ENCODE measurements around the gene MGLL.
A peak's percentile ranks its signal among the peaks of the same experiment; 100 is the strongest.

The MGLL gene

DNA sequence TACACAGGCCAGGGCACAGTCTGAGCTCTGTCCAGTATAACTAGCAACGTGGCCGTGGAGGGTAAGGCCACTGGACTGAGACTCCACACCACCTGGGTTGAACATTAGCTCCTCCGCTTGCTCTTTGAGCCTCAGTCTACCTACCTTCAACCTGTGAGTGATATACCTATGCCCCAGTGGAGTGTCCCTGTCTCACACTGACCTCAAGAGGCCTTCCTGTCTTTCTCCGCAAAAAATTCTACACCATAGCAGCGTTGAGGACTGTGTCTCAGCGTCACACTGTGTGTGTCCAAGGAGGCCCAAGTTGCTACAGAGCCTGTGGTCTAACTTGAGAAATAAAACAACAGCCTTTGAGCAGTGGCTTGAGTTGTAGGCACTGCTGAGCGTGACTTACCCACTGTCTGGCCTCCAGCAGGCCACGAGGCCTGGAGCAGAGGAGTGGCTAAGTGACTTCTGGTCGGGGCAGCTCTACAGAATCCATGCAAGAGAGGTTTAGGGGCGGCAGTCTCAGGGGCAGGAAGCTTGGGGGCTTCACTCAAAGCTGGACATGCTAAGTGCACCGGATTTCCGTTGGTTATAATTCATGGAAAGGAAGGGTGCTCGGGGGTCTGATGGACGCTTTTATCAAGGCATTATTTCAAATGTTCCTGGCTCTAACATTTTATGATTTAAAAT is 2.0 kb upstream of the MGLL start:
- no peak overlapping the region; the same call in 1 of the 2 replicates for H3K27ac ChIP-seq
- TF ChIP-seq ZFX (IDR thresholded peaks at IDR 0.05) = no peak
- TF ChIP-seq, protein P1, sequence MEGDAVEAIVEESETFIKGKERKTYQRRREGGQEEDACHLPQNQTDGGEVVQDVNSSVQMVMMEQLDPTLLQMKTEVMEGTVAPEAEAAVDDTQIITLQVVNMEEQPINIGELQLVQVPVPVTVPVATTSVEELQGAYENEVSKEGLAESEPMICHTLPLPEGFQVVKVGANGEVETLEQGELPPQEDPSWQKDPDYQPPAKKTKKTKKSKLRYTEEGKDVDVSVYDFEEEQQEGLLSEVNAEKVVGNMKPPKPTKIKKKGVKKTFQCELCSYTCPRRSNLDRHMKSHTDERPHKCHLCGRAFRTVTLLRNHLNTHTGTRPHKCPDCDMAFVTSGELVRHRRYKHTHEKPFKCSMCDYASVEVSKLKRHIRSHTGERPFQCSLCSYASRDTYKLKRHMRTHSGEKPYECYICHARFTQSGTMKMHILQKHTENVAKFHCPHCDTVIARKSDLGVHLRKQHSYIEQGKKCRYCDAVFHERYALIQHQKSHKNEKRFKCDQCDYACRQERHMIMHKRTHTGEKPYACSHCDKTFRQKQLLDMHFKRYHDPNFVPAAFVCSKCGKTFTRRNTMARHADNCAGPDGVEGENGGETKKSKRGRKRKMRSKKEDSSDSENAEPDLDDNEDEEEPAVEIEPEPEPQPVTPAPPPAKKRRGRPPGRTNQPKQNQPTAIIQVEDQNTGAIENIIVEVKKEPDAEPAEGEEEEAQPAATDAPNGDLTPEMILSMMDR (conservative IDR thresholded peaks at IDR 0.05) = no peak

DNA sequence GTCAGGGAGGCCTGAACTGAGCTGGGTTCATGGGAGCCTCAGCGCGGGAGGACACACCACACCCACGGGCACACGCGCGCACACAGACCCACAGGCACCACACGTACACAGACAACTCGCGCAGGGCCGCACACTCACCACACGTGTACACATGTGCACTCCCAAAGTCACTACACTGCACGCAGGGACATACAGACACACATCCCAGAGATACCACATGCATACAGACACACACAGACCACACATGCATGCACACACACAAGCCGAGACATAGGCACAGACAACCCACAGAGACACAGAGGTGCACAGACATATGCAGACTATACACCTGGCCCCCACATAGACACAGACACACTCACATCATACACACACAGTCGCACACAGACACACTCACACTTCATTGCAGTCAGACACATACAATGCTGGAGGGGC is 1.1 kb upstream of the MGLL start:
- H3K27ac ChIP-seq = peak overlapping the region; percentile 66
- TF ChIP-seq, protein P1 (conservative IDR thresholded peaks at IDR 0.05) = no peak
- TF ChIP-seq ZFX (IDR thresholded peaks at IDR 0.05) = no peak

DNA sequence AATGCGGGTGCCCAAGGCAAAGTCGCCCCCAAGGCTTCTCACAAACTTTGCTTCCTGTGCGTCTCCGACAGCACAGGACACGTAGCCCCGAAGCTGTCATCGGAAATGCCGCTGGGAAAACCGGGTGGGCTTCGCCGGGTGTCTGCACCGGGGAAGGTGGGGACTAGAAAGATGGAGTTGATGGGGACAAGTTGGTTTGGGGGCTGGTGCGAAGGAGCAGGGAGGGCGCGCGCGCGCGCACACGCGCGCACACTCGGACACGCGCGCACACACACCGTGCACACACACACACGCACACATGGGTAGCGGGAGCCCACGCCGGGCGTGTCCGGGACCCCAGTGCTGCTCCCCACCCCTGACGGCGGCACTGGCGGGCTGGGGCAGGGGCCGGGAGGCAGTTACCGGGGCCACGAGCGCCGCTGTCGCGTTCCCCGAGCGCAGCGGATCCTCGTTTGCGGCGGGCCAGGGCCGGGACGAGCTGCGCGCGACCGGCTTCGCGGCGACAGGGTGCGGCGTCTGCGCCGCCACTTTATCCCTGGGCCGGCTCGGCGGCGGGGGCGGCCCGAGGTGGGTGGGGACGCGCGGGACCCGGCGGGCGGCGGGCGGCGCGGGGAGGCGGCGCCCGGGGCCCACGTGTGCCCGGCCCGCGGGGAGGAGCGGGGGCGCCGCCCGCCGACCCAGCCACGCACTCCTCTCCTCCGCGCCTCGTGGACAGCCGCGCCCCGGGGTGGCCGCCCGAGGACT is 539 bp upstream of the MGLL start:
- H3K27ac ChIP-seq = peak overlapping the region; percentile 66
- TF ChIP-seq ZFX (IDR thresholded peaks at IDR 0.05) = peak; percentile 51; the same call in 1 of the 2 replicates
- TF ChIP-seq, protein P1 (conservative IDR thresholded peaks at IDR 0.05) = no peak; the same call in 1 of the 2 replicates

DNA sequence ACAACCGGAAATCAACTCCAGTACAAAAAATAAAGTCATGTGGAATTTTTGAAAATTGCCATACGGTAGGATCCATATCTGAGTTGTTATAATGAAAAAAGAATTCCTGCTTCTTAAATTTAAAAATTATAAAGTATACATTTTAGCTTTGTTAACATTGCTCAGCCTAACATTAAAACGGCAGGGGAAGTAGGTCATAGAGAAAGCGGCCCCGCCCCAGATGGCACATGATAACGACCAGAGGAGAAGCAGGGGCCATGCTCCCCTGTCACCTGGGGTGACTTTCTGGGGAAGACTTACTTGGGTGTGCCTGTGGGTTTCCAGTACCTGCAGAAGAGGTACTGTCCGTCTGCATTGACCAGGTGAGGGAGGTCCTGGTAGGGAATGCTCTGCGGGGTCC is 921 bp downstream of the MGLL start:
- TF ChIP-seq, protein P1 (conservative IDR thresholded peaks at IDR 0.05) = no peak
- no peak for TF ChIP-seq ZFX (IDR thresholded peaks at IDR 0.05)
- H3K27ac ChIP-seq = peak overlapping the region; percentile 66

DNA sequence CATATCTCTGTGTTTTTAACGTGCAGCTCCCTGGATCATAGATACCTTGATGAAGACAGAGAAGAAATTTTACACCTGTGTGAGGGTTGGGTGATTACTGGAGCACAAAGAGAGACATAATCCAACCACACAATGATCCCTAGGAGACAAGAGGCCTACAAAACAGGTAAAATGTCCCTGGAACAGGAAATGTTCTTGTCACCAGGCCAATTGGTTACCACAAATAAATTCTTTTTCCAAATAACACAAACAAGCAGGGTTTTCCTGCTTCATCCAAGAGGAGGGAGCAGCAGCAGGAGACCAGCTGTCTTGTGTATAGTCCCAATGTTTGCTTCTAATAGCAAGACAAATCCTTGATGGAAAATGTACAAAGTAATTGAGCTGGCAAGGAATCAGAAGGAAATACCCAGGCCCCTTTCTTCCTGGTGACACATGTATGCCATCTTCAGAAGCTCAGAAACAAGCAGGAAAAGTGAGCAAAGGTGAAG is 1.4 kb downstream of the MGLL start:
- H3K27ac ChIP-seq = peak overlapping the region; percentile 66; the same call in 1 of the 2 replicates
- TF ChIP-seq, protein P1 (conservative IDR thresholded peaks at IDR 0.05) = no peak
- TF ChIP-seq ZFX (IDR thresholded peaks at IDR 0.05) = no peak

DNA sequence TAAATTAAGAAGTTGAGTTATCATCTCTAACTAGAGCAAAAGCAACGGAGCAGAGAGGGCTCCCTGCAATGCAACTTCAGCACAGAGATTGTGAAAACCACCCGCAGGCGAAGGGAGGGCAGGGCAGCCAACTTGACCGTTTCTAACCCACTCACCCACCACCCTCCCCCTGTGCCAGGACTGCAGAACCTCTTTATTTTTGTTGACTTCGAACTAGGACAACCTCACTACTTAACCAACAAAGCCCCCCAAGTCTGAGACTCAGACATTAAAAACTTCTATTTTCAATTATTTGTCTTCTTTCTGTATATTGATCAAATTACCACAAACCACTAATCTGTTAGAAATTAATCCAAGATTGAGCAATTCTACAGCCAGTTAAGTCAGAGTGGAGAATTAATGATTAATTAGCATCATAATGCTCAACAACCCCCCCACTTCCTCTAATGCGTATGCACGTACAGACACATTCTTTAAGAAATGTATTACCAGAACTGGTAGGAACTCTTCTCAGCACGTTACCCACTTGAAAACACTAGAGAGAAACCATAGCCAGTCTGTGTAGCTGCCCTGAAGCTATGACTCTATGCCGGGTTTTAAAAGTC is 2.0 kb downstream of the MGLL start:
- H3K27ac ChIP-seq = peak overlapping the region; percentile 66
- TF ChIP-seq, protein P1 (conservative IDR thresholded peaks at IDR 0.05) = no peak
- no peak for TF ChIP-seq ZFX (IDR thresholded peaks at IDR 0.05)

DNA sequence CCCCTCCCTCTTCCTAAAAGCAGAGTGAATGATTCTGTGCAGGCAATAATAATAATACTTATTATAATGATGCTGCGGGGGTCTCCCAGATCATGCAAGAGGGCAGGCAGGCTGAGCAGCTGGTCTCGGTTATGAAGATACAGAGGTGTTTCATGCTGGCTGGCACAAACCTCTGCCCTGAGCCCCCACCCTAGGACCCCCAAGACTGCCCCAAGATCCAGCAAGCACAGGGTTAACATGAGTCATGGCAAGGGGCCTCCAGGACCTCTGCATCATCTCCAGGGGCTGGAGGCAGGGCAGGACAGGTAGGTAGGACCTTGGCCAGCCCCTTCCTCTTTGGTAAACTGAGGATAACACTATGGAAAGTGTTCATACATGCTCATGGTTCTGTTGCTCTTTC is 2.7 kb downstream of the MGLL start:
- H3K27ac ChIP-seq = peak overlapping the region; percentile 66
- TF ChIP-seq ZFX (IDR thresholded peaks at IDR 0.05) = no peak

Data from C4-2B (cell line).